CD4-positive, alpha-beta T cell treated with Interleukin-17A for 4 hours (primary cell): ENCODE data around the gene OPCML.

Experiments used
- DNase-seq: peaks from one replicate; pipeline ENCODE4 v3.0.0-alpha.2; 2020; ENCODE audit warnings: mixed read lengths

The OPCML gene

DNA sequence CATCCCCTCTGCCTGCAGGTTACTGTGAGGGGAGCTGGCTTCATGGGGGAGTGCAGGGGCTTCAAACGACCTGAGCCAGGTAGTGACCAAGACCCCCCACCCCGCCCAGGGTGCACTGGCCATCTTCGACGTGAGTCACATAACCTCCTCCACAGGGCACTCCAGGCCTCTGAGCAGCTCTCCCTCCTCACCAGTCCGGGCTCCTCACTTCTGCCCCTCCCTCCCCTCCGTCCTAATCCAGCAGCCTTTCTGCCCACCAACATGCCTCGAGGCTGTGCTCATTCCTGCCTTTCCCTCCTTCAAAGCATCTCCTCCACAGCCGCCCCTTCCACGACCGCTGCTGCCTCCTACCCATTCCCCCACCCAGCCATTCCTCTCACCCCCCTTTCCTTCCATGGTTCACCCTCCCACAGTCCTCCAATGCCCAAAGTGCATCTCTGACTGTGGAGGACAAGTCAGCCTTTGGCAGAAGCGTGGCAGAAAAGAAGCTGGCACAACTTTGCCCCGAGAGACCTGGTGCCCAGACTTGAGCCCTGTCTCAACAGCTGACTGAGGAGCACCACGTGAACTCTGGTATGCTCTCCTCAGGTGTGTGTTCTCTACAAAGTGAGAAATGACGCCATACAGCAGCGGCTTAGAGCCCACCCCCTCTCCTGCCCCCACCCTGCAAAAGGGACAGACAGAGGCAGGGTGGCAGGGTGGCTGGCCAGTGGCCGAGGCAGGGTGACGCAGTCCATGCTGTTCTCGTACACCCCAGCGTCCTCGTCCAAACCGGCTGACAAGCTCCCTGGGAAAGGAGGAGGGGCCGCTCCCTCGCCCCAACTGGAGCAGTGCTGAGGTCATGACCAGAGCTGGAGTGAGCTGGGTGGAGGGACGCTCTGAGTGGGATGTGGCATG is 30.4 kb downstream of the OPCML start:
- DNase-seq, result no peak

DNA sequence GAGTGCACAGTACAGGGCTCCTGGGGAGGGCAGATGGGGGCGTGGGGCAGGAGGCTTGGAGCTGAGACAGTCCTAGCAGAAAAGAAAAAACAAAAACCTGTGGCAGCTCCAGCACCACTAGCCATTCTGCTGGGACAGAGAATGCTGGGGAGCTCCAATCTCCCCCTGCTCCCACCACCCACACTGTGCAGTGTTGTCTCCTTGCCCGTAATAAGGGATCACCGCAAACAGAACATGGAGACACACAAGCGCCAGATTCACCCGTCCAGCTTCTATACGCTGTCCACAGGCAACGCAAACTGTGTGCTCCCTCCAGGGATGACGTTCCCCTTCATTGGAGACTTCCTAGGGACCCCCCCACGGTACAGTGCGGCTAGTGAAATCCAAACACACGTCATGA is 31.4 kb downstream of the OPCML start:
- no peak for DNase-seq

DNA sequence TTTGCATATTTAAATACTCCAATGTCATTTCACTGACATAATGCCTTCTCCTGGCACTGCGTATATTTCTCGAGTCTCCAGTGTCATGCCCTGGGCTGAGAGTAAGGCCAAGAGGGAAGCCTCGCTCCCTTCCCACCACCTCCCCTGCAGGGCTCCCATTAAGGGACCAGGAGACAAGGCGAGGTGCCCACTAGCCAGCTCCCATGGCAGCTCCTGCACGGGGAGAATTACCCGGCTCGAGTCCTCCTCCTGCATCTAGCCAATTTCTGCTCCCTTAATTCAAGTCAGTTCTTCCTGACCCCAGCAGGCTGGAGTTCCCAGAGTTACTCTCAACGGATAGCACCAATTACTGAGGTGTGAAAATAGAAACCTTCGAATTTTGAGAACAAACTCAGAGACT is 31.9 kb downstream of the OPCML start:
- DNase-seq, result no peak

DNA sequence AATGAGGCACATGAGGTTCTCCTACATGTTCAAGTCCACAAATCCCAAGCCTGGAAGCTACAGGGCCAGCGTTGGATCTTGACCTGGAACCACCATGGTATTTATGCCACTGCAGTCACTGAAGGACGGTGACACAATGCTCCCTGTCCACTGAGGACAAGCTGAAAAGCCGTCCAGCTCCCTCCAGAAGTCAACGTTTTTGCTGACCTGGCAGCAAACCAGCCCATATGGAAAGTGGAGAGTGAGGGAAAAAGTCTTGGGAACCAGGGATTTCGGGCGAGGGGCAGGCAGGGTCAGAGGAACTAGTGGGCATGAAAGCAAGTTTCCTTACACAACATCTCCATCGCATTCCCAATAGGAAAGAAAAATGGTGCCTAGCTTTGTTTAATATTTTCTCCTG is 33.3 kb downstream of the OPCML start:
- DNase-seq, result no peak

DNA sequence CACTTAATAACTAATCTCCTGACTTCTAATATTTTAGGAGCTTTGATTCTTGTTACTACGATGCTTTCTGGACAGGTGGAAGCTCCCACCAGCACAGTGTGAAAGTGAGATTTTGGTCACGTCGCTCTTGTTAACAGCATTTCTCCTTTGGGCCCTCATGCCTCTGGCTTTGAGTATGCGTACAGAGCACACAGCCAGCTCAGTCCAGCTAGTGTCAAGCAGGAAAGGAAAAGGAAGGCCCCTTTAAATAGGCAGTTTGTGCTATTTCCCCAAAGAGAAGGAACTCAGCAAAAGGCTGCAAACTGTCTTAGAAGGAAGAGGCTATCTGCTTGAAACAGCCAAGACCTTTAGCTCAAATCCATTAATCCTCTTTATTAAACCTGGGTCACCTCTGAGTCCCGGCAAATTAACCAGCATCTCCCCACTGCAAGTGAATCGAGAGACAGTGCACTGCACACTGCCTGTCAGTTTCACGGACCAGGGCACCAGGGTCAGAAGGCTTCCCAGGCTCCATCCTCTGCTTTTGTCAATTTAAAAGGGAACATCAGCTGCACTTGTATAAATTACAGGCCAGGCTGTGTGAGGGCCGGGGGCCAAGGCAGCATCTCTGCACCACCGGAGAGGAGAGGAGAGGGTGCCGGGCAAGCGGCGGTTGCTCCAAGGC is 34.7 kb downstream of the OPCML start:
- no peak for DNase-seq

DNA sequence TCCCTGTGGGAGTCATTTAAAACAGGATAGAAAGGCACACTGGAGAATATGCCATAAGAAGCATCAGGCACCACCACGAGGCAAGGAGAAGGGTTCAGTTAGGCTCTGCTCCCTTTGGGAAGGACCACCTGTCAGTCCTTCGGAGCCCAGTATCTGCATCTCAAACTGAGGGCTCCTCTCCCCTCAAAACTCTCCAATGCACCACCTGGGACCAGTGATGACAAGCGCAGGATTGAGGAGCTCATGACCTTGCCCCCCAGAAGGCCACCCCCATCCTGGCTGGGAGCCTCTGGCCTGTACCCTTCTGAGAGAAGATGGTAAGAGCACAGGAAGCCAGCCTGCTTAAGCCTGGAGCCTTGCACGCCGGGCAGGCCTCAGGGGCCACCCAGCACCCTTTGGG is 39.4 kb downstream of the OPCML start:
- no peak for DNase-seq

DNA sequence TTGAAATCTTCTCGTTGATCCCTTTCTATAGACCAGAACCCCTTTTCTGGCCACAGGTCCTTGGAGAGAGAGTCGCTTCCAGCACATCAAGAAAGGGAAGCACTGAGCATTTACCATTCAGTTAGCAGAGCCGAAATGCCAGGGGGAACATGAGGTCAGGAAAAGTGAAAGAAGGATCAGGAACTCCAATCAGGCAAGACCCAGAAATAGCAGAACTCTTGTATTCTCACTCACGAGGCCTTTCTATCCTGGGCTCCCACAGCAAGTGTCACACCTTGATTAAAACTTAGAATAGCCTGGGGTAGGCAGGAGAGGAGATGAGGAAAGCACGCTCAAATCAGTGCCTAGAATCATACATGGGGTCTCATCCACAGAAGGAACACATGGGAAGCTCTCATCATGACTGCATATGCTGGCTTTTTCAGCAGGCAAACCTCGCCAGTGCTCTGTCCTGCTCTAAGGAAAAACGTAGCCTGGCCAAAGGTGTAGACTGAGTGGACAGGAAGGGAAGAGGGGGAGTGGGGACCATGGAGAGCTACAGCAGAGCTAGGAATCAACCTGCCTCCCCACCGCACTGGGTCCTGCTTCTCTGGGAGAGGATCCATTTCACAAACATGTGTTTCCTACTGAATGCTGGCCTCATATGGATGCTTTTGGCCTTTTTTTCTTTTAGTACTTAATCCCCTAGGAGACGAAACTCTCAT is 40.5 kb downstream of the OPCML start:
- DNase-seq, result no peak

DNA sequence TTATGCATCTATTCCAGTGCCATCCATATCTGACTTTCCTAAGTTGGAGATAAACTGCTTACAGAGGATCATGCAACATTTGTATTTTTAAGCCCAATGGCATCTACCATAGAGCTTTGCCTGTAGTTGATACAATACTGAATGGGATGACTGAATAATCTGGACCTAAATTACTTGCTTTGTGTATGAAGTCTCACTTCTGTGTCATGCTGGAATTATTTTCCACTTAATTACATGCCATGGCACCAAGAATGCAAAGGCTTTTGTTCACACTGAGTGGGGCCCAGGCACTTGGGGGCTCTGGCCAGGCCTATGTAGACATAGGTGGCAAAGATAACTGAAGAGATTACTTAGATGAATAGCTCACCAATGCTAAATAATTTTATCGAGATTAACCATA is 51.6 kb downstream of the OPCML start:
- no peak for DNase-seq

DNA sequence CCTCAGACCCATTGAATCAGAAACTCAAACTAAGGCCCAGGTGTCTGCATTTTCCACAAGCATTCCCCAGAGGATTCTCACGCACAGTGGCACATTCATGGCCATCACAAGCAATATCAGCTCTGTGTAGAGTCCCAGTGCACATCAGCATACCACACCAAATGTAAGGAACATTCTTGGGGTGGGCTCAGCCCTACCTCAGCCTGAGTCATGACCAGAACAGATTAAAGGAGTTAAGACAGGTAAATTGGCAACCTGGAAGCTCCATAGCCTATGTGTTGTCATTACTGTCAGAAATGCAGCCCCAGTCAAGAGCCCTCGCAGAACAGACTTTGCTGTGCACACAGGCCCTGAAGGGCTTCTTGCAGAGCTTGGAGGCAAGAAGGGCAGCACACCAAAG is 53.1 kb downstream of the OPCML start:
- DNase-seq, result no peak

DNA sequence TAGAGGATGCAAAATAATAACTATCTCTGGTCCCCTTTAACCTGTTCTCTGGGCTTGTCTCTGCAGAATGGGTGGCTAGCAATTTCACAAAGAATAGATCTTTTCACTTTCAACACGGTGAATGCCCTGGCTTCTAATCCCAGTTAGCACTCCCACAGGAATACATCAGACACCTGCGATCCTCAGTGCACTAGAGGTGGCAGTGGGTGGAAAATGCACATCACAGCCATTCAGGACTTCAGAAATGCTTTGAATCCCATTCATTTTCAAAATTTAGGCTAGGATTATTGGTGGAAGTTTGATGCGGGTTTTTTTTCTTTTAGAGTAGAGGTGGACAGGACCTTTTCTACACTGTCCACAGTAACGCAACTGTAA is 55.1 kb downstream of the OPCML start:
- no peak for DNase-seq

DNA sequence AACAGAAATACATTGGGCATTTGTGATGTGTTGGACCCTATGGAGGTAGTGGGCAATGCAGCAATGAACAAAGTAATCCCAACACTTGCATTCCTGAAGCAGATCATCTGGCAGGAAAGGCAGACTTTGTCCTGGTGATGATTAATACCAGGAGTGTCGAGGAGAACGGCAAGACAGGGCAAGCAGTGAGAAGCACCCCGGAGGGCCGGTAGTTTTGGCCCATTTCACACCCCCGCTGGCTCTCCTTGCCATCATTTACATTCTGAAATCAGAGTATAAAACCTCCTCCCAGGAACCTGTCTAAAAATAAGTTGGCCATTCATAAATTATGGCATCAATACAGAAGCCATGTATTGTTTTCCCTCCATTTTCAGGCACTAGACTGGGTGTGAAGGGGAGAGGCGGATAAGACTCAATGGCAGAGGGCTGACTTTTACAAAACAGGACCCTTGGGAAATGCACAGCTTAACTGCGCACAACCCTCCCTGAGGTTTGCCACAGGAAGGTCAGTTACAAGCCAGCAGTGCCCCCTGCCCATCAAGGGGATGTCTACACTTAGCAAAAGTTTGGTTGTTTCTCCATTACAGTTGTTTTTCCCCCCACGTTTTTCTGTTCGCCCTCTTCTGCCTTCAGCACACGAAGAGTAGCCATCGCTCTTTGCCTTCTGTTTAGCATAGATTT is 55.6 kb downstream of the OPCML start:
- DNase-seq, result no peak

DNA sequence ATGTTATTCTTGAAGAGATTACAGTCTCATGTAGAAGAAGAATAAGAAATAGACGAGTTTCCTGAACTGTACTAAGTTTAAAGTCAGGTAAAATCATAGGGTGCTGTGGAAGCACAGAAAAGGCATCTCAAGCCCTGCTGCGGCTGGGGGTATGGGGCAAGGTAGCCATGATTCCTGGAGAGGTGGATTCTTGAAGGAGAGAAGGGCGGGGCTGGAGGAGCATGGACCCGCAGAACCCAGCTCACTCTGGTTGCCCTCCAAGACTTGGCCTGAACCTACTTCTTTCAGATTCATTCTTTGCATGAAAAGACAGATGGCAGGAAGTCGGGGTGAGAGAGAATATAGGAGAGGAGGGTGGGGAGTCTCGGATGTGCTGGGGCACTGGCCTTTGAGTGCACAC is 57.8 kb downstream of the OPCML start:
- DNase-seq, result no peak

DNA sequence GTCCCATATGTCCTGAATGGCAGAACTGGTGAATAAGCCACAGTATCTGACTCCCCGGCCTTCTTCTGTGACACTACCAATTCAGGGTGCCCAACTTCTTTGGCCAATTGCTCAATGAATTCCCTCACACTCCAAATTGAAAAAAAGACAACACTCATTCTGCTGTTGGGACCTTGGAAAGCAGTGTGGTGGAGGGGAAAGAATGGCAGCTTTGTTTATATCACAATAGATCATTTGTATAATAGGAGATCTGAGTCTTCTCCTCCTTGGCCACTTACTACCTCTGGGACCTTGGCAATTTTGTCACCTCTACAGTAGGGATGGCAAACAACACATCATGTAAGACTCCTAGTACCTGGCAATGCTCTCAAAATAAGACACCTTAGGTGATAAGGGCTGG is 64.6 kb downstream of the OPCML start:
- no peak for DNase-seq

DNA sequence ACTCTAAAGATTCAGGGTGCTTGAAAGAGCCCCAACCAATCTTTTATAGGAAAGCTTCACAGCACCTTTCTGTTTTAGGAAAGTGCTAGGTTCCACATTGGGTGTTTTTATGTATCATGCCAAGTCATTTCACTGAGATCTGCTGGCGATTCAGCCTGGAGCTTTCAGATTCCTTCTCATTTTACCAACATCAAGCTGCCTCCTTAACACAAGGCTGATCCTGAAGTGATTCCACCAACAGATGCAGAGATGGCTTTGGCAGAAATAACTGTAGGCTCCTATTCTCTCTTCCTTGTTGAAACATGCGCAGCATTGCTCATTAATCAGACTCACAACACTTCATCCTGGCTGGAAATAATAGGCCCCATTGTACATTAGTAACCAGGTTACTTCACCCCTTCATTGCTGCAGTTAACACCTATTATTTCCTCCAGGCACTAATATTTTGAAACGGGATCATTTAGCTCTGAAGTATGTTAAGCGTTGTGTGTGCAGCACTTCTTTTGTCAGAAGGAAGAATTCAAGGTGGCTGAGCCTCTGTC is 89.0 kb downstream of the OPCML start:
- no peak for DNase-seq

DNA sequence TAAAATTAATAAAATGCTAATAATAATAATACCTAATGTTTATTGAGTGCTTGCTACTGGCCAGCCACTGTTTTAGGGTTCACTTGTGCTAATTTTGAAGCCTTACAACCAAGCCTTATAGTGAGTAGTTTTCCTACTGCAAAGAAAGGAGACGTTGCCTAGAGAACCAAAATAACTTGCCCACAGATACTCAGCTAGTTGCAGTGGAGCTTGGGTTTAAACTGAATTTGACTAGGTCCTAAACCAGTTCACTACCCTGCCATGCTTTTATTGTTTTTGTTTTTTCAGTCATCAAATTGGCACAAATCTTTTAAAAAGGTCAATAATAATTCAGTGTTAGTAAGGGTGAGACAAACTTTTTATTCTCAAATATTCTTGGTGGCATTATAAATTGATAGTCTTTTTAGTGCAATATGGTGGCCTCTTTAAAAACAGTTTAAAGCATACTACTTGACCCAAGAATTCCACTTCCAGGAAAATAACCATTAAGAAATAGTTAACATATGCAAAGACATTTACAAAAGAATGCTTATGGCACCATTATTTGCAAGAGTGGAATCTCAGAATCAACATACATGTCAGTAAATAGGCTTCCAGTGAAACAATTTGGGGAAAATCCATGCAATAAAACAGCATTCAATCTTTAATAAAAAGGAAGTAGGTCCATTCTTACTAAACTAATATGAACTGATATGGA is 90.2 kb downstream of the OPCML start:
- DNase-seq, result no peak

DNA sequence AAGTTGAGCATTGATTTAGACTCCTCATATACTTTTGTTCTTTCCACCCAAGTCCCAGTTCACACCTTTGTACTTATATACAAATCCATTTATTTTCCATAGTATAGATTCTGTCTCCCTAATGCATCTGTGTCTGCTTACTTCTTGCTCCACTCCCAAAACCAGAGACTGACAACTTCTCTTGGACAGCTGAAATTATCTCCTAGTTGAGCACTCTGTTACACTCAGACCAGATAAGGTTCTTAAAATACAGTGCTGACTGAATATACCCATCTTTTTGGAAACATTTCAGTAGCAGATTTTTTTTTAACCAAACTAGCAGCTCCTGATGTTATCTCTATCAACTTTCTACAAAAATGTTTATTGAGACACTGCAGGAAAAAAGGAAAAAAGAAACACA is 106.3 kb downstream of the OPCML start:
- DNase-seq, result no peak

DNA sequence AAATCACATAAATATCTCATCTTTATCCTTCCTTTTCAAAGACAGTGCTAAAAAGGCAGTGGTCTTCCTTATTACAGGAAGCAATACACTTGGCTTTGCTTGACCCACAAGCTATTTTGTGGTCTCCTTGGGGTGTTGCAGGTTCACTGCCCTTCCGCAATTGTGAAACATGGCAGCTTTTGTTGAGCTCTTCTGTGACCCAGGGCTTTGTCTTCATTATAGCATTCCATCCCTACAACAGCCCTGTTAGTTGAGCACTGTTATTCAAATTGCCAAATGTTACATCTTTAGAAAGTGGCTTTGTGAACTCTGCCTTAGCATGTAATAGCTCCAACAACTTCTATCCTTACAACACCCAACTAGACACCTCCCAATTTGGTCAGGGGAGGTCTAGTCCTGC is 107.1 kb downstream of the OPCML start:
- no peak for DNase-seq

DNA sequence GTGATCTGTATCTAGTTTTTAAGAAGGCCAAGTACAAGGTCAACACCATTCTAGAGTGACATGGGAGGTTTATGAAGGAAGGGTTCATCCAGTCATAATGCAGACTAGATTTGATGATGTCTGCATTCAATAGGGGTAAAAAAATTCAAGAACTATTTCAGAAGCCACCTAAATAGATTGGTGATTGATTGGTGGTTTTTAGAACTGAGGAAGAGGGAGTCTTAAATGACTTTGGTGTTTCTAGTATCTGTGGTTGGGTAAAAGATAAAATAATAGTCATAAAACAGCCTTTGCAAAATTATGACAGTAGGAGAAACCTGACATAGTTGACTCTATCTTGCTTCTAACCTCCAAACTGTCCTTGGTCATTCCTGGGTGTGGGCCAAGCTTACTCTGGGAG is 114.1 kb downstream of the OPCML start:
- DNase-seq, result no peak

DNA sequence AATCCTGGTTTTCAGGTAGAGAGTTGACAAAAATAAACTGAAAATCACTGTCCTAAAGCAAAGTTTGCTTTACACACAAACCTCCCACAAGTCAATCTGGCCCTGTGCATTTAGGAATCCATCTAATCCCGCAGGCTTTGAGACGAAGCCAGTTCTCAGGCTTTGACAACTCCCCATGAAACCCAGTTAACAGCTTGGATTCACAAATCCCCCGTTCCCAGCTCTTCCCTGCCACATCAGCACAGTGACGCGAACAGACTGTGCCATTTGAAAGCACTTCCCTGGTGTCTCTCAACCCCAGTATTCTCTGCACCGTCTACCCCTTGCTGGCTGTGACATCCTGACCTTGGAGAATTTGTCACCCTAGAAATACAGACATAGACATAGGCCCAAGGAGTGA is 117.8 kb downstream of the OPCML start:
- no peak for DNase-seq

DNA sequence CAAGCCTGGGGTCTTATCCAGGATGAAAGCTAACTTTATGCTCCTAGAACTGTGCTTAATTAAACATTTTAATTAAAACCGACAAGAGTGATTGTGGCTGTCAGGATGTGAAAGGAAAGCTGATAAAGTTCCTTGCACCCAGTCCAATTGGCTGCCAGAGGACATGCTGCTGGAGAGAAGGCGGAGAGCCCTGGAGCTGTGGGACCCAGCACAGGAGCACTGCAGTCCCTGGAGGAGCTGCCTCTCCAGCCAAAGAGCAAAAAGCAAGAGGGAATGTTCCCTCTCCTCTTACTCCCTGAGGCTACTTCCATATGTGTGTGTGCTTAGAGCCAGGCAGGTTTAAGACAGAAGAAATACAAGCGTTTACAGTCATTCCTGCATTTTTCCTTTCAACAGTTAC is 118.6 kb downstream of the OPCML start:
- no peak for DNase-seq

DNA sequence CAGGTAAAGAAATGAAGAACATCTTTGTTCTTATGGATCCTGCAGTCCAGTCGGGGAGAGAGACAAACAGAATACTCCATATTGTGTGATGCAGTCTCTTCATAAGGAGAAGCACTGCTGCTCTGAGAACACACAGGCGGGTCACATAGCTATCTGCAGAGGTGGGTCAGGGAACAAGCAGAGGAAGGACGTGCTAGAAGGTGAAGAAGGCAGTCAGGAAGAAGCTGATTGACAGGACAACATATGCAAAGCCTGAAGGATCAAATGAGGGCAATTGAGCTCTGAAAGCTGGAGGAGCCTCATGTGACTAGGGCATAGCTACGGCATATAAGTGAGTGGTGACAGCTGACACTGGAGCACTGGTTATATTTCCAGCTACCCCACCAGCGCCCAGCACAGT is 122.5 kb downstream of the OPCML start:
- DNase-seq, result no peak

DNA sequence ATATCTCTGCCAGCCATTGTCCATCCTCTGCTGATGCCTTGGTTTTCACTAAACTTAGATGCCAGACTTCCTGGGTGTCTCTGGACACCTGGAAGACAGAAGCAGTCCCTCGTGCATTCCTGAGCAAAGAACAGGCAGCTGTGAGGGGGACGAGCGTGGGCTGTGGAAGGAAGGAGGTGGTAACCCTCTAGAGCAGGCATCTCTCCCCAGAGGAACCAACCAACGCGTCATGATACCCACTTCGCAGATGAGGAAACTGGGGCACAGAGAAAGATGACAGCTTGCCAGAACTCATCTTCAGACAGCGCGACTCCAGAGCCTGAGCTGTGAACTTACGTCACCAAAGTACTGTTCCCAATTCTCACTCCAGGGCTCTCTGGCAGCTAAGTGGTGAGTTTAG is 123.4 kb downstream of the OPCML start:
- no peak for DNase-seq

DNA sequence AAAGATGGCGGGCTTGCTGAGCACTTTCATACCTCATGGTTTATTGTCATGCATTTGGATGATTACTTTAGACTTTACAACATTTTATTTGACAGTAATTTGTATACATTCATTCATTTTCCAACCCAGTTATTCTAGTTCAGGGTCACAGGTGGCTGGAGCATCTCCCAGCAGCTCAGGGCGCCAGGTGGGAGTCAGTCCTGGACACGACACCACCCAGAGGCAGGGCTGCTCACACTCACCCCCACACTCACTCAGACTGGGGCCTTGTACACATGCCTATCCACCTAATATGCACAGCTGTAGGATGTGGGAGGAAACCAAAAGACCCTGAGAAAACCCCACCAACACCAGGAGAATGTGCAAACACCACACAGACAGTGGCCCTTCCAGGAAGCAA is 123.9 kb downstream of the OPCML start:
- DNase-seq, result no peak
